ENCODE measurements around the gene HTR3D. TPM values are rescaled to one million over a fixed set of nuclear protein-coding genes. Genes with fewer than 3 reads are reported as not detected.
"Not testable (repeated sequence)": the region's sequence is repeated elsewhere in the genome, so short reads cannot be mapped to it uniquely, and the experiment has no call there.

The HTR3D gene
- total RNA-seq, 2 donors from 2014 or later: not detected

GRCh38 chr3:184059424-184059823 is 27.9 kb downstream of the HTR3D start:
- no peaks in the 10 kb centered on the region for H3K36me3 ChIP-seq
- TF ChIP-seq CTCF (IDR thresholded peaks at IDR 0.05): no peak
- DNase-seq (ENCODE audit: low spot score): no peak
- no peaks in the 10 kb centered on the region for H3K4me1 ChIP-seq (ENCODE audit: control insufficient read depth in 1 of 2, low read depth in 2 of 2)
- ATAC-seq (ENCODE audit: insufficient number of reproducible peaks, low FRiP score, low read depth): no peak
- H3K27ac ChIP-seq: no peak overlapping the region
- H3K9me3 ChIP-seq: no peaks in the 10 kb centered on the region
- H3K27me3 ChIP-seq (replicated peaks; ENCODE audit: insufficient read depth): no peaks in the 10 kb centered on the region
- H3K4me3 ChIP-seq: no peak overlapping the region

GRCh38 chr3:184062637-184063036 is 31.1 kb downstream of the HTR3D start:
- Histone ChIP-seq H3K36me3 (no peaks in the 10 kb centered on the region), H3K4me3 (no peak overlapping the region), H3K4me1 (ENCODE audit: control insufficient read depth in 1 of 2, low read depth in 2 of 2) (no peaks in the 10 kb centered on the region), H3K27me3 (replicated peaks; ENCODE audit: insufficient read depth) (no peaks in the 10 kb centered on the region), H3K27ac (no peak overlapping the region), H3K9me3 (no peaks in the 10 kb centered on the region)
- ATAC-seq (ENCODE audit: insufficient number of reproducible peaks, low FRiP score, low read depth) (no peak), DNase-seq (ENCODE audit: low spot score) (no peak)
- no peak for TF ChIP-seq CTCF (IDR thresholded peaks at IDR 0.05)

GRCh38 chr3:184066211-184066610 is 34.7 kb downstream of the HTR3D start:
- no peak overlapping the region for H3K27ac ChIP-seq
- no peaks in the 10 kb centered on the region for H3K27me3 ChIP-seq (replicated peaks; ENCODE audit: insufficient read depth)
- H3K4me1 ChIP-seq (ENCODE audit: control insufficient read depth in 1 of 2, low read depth in 2 of 2): no peaks in the 10 kb centered on the region
- no peaks in the 10 kb centered on the region for H3K36me3 ChIP-seq
- DNase-seq (ENCODE audit: low spot score) (no peak), ATAC-seq (ENCODE audit: insufficient number of reproducible peaks, low FRiP score, low read depth) (no peak)
- no peak for TF ChIP-seq CTCF (IDR thresholded peaks at IDR 0.05)
- H3K4me3 ChIP-seq: no peak overlapping the region
- H3K9me3 ChIP-seq: no peaks in the 10 kb centered on the region

GRCh38 chr3:184067573-184068055 is 36.1 kb downstream of the HTR3D start:
- no peaks in the 10 kb centered on the region for H3K4me1 ChIP-seq (ENCODE audit: control insufficient read depth in 1 of 2, low read depth in 2 of 2)
- ATAC-seq (ENCODE audit: insufficient number of reproducible peaks, low FRiP score, low read depth) (no peak), DNase-seq (ENCODE audit: low spot score) (no peak)
- H3K27ac ChIP-seq: no peak overlapping the region
- H3K4me3 ChIP-seq: no peak overlapping the region
- H3K9me3 ChIP-seq: no peaks in the 10 kb centered on the region
- no peak for TF ChIP-seq CTCF (IDR thresholded peaks at IDR 0.05)
- H3K36me3 ChIP-seq: no peaks in the 10 kb centered on the region
- H3K27me3 ChIP-seq (replicated peaks; ENCODE audit: insufficient read depth): no peaks in the 10 kb centered on the region

- ATAC-seq (ENCODE audit: insufficient number of reproducible peaks, low FRiP score, low read depth): no peak
- Histone ChIP-seq H3K27ac (no peak overlapping the region), H3K4me1 (ENCODE audit: control insufficient read depth in 1 of 2, low read depth in 2 of 2) (no peaks in the 10 kb centered on the region), H3K4me3 (no peak overlapping the region), H3K9me3 (no peaks in the 10 kb centered on the region), H3K27me3 (replicated peaks; ENCODE audit: insufficient read depth) (no peaks in the 10 kb centered on the region), H3K36me3 (no peaks in the 10 kb centered on the region)
- DNase-seq (ENCODE audit: low spot score): no peak
- no peak for TF ChIP-seq CTCF (IDR thresholded peaks at IDR 0.05)
Observed at GRCh38 chr3:184068344-184068743, 36.8 kb downstream of the HTR3D start.

- H3K9me3 ChIP-seq; H3K4me1 ChIP-seq (ENCODE audit: control insufficient read depth in 1 of 2, low read depth in 2 of 2); H3K27ac ChIP-seq; H3K27me3 ChIP-seq (replicated peaks; ENCODE audit: insufficient read depth); H3K36me3 ChIP-seq; DNase-seq (ENCODE audit: low spot score); H3K4me3 ChIP-seq; ATAC-seq (ENCODE audit: insufficient number of reproducible peaks, low FRiP score, low read depth): not testable (repeated sequence)
Observed at GRCh38 chr3:184071142-184071541, 39.6 kb downstream of the HTR3D start.
